ENCODE measurements around the gene TTLL5.

Gene TTLL5

DNA sequence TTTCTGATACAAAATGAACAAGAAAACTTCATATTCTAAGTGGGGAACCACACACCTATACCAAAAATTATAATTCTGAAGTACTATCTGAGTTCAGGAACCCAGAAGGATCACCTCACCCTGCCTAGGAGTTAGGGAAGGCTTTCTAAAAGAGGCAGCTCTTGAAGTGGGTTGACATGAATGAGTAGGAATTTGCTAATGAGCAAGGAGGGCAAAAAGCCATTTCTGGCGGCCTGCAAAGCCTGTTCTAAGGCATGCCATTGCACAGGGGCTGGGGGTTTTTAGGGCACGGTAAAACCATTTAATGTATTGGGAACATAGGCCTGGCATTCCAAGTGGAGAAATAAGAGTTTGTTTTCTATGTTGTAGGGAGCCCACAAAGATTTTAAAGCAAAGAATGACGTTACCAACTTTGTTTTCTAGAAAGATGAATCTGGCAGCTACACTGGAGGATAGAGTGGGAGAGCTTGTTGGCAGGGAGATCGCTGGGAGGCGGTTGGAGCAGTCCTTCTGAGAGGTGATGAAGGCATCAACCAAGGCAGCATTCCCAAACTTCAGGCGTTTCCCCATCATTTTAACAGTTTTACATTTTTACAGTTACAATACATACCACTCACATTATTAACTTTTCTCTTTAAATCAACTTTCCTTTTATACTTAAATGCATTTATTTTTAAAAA lies 338.6 kb downstream of the TTLL5 start:
- no peak for DNase-seq

DNA sequence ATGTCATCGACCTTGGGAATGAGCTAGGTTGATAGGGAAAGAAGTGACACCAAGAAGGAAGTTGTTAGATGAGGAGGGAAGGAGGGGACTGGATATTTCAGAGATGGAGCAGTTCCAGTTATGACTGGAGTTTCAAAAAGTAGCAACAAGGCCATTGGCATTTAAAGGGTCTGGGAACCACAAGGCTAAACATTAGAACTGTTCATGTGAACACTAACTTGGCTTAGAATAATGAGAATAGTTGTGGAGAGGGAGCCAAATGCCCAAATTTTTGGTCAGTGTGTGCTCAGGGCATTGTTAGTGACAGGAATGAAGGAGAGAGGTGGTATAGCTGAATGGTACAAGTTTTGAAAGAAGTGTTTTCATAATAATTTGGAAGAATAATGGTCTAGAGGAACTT lies 341.3 kb downstream of the TTLL5 start:
- no peak for DNase-seq

All from CD4-positive, alpha-beta T cell treated with Interleukin-10 for 1 hour (primary cell).